Right ventricle myocardium superior (tissue), 1 donor: Measurements from ENCODE around the gene SRF. TPM values are rescaled to one million over a fixed set of nuclear protein-coding genes. Genes with fewer than 3 reads are reported as not detected.

Experiments used
- ATAC-seq: fragments of 200-7000 bp; cut with Tn5 transposase; one replicate; pipeline ENCODE4 v1.9.1; 2020; ENCODE audit warnings: mild to moderate bottlenecking; ENCODE audit not compliant: poor library complexity
- DNase-seq: peaks from one replicate; pipeline ENCODE4 v3.0.0-alpha.2; 2020
- intact Hi-C: fragments of 100-400 bp; cut with DNase I; formaldehyde crosslinking; loops from one replicate; pipeline ENCODE4 v1.11.2; 2022
- total RNA-seq: library from RNA; stranded (reverse); fragmentation: NEBNext Ultra II Directional; extraction: Animal tissue kit (Norgen Biotek cat#: 25700); gene quantifications from one replicate; pipeline ENCODE4 v1.2.1, GENCODE V29; 2021
- donor health status: DM: no; HTN: yes; CAD: no; lungs with severe emphysema.

The SRF gene
- total RNA-seq, 1 donor from 2014 or later: 65.3 TPM

GRCh38 chr6:43228951-43229802, 58.1 kb downstream of the SRF start, which contains the start of gene DNPH1:
DNPH1 (minus strand) TSS chr6:43229481; CDS start chr6:43229456, 25 bp downstream.
- ATAC-seq (peak; percentile 99), DNase-seq (peak; percentile 84)
- intact Hi-C loops: no loop called here

DNA sequence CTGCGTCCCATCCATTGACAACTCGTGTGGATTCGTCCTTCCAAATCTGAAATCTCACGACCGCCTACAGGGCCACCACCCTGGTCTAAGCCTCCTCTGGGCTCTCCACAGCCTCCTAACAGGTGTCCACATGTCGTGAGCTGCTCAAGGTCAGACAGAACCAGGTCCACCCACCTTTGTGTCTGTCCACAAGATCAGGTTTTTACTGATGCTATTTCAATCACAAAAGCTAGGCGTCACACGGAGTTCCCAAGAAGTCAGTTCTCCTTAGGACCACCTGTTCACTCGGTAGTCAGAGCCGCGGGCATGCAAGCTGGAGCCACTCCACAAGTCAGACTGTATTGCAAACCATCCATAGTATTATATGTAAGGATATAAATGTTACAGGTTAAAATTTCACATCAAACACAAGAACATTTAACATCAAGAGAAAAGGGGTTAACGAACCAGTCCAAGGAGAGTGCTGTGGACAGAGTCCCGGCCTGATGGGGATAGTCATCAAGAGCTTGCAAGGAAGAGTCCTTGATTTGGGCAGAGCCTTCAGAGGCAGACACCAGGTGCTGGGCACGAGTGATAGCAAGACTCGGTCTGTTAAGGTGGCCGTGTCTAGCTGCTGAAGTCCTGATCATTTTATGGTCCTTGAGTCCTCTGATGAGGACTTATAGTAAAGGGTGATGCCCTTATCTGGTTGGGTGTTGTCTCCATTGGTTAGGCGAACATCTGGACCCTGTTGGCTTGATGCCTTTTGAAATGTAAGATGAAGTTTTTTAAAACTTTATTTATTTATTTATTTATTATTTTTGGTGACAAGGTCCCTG, 58.9 kb downstream of the SRF start:
- intact Hi-C loops: no loop called here
- ATAC-seq: no peak
- DNase-seq: no peak

GRCh38 chr6:43231053-43231452, 60.0 kb downstream of the SRF start:
- DNase-seq (no peak), ATAC-seq (no peak)
- intact Hi-C loops: no loop called here

Other genes starting within 250 kb of the SRF start
- gene CNPY3, start 241.8 kb upstream of the SRF start, total RNA-seq: 20.6 TPM
- gene GNMT, start 210.5 kb upstream of the SRF start, total RNA-seq: 2.3 TPM
- gene PEX6, start 192.1 kb upstream of the SRF start, total RNA-seq: 27.1 TPM
- gene PPP2R5D, start 186.7 kb upstream of the SRF start, total RNA-seq: 34.6 TPM
- gene MEA1, start 157.3 kb upstream of the SRF start, total RNA-seq: 26.7 TPM
- 147 TPM for gene KLHDC3, start 157.0 kb upstream of the SRF start, total RNA-seq
- 22.9 TPM for gene RRP36, start 149.6 kb upstream of the SRF start, total RNA-seq
- gene CUL7, start 117.4 kb upstream of the SRF start, total RNA-seq: 6.8 TPM
- 107 TPM for gene MRPL2, start 111.8 kb upstream of the SRF start, total RNA-seq
- gene KLC4, start 111.6 kb upstream of the SRF start, total RNA-seq: 30.6 TPM
- 1.4 TPM for gene PTK7, start 95.0 kb upstream of the SRF start, total RNA-seq
- 12.5 TPM for gene CUL9, start 10.9 kb downstream of the SRF start, total RNA-seq
- gene DNPH1, start 58.2 kb downstream of the SRF start, total RNA-seq: 31.5 TPM
- gene TTBK1, start 72.2 kb downstream of the SRF start, total RNA-seq: 0.13 TPM
- gene SLC22A7, start 127.0 kb downstream of the SRF start, total RNA-seq: not detected
- 4.1 TPM for gene CRIP3, start 137.6 kb downstream of the SRF start, total RNA-seq
- gene ZNF318, start 198.4 kb downstream of the SRF start, total RNA-seq: 10.2 TPM